Omental fat pad (tissue), 4 donors: ENCODE data around the gene PEX26. TPM values are rescaled to one million over a fixed set of nuclear protein-coding genes. Genes with fewer than 3 reads are reported as not detected.

Experiments used
- ATAC-seq: fragments of 150-250 bp; one replicate; pipeline ENCODE4 v1.9.1; 2016; ENCODE audit warnings: mild to moderate bottlenecking, moderate library complexity; ENCODE audit not compliant: low FRiP score
- DNase-seq: peaks from one replicate; pipeline ENCODE4 v3.0.0-alpha.2; 2019; ENCODE audit warnings: low spot score
- CTCF ChIP-seq, 3 donors: fragments of 450-650 bp; IDR thresholded peaks; one replicate each; pipeline ENCODE4 v1.5.1; 2016 to 2017; ENCODE audit warnings: antibody characterized with exemption in 3 of 3, mild to moderate bottlenecking in 3 of 3, moderate library complexity in 2 of 3
- total RNA-seq, 4 donors: library from RNA; depleted of rRNA; stranded (reverse); fragments of >200 nt; gene quantifications; one replicate each; pipeline ENCODE4 v1.1.0, GENCODE V29; 2016

Gene PEX26
- 10 to 100 TPM; 19.5 to 32.0 (median 24.1) TPM for total RNA-seq

DNA sequence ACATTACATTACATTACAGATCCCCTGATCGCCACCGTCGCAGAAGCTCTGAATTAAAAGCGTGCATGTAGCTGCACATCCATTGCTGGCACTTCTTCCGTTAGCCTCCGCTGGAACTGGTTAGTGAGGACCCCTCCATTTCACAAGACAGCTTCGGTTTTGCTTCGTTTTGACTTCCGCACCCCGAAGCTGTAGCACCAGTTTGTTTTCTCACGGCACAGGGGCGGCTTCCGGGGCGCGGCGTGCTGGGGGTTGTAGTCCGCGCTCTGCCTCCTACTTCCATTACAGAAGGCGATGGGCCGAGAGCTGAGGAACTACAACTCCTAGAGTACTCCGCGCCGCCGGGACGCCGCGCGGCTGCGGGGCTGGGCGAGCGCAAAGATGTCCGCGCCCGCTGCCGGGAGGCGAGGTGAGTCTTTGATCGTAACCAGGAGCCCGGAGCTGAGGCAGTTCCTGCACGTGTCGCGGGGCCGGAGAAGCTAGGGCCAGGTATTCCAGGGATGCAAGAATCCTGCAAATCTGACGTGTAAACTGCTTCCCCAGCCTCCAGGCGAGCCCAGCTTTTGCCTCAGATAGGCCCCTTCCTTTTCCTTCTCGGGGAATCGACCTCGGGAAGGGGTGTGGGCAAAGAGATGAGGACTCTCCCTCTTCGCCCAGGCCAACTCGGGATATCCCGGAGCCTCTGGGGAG is at the start of gene PEX26:
TSS of gene PEX26 (plus strand) at position 352 of the 690 bp plus-strand sequence. CDS start 387 bp downstream, outside the sequence.
- peak; percentile 96 for ATAC-seq
- peak; percentile 75 for DNase-seq

GRCh38 chr22:18028817-18029527 is 48.8 kb upstream of the PEX26 start:
- ATAC-seq = no peak
- no peak for DNase-seq

More for the DNA sequence above, at the start of gene PEX26:
- TF ChIP-seq CTCF (IDR thresholded peaks at IDR 0.05) = no peak

DNA sequence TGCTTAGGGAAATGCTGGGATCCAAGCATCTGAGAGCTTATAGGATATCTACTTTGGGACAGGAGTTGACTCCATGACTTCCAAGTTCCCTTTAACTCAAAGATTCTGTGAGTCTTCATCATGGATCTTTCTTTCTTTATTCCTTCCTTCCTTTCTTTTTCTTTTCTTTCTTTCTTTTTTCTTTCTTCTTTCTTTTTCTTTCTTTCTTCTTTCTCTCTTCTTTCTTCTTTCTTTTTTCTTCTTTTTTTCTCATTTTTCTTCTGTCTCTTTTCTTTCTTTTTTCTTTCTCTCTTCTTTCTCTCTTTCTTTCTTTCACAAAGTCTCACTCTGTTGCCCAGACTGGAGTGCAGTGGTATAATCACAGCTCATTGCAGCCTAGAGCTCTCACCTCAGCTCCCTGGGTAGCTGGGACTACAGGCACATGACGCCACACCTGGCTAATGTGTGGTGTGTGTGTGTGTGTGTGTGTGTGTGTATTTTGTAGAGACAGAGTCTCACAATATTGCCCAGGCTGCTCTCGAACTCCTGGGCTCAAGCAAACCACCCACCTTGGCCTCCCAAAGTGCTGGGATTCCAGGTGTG is 48.0 kb upstream of the PEX26 start:
- no peak for DNase-seq
- TF ChIP-seq CTCF (IDR thresholded peaks at IDR 0.05) = no peak
- no peak for ATAC-seq

More at GRCh38 chr22:18028817-18029527, 48.8 kb upstream of the PEX26 start:
- TF ChIP-seq CTCF (IDR thresholded peaks at IDR 0.05) = no peak

DNA sequence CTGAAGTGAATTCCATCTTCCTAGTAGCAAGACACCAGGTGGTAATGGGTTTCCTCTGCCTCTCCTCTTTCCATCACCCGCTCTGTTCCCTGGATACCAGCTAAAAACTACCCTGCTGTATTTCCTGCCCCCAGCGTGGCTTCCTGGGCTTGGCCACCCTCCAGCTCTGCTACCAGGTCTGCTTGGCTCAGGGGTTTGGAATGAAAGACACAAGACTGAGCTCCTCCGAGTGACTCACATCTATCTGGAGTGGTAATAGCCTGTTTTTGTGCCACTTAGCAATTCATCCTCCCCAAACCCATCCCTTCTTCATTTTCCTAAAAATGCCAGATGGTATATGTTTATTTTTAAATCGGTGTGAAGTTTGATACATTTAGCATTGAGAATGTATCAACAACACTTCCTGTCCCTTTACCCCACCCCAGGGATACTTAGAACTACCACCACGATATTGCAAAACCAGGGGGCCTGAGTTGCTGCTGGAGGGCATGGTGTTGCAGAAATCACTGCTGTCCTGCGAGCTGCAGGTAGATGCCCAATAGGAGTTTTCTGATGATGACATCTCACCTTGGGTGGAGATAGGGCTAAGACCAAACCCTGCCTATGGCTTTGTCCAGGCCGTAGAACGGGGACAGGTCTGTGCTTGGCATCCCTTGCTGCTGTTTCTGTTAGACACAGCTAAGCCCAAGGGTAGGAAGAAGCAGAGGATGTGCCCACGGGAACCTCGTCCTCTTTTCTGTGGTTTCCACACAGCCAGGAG is 45.9 kb upstream of the PEX26 start:
- TF ChIP-seq CTCF (IDR thresholded peaks at IDR 0.05) = no peak
- ATAC-seq (peak; percentile 80), DNase-seq (no peak)

- no peak for TF ChIP-seq CTCF (IDR thresholded peaks at IDR 0.05)
- peak; percentile 94 for ATAC-seq
- no peak for DNase-seq
These were observed 45.2 kb upstream of the PEX26 start for GRCh38 chr22:18032455-18033101.

GRCh38 chr22:18033204-18033998 is 44.4 kb upstream of the PEX26 start:
- no peak for ATAC-seq
- no peak for DNase-seq

More at GRCh38 chr22:18033204-18033998, 44.4 kb upstream of the PEX26 start:
- no peak for TF ChIP-seq CTCF (IDR thresholded peaks at IDR 0.05)
